ENCODE results near the gene ERGIC3. TPM values are rescaled to one million over a fixed set of nuclear protein-coding genes. Genes with fewer than 3 reads are reported as not detected.

ERGIC3 gene
- total RNA-seq, 4 donors from 2014 or later, result 125 to 184 (median 133) TPM

DNA sequence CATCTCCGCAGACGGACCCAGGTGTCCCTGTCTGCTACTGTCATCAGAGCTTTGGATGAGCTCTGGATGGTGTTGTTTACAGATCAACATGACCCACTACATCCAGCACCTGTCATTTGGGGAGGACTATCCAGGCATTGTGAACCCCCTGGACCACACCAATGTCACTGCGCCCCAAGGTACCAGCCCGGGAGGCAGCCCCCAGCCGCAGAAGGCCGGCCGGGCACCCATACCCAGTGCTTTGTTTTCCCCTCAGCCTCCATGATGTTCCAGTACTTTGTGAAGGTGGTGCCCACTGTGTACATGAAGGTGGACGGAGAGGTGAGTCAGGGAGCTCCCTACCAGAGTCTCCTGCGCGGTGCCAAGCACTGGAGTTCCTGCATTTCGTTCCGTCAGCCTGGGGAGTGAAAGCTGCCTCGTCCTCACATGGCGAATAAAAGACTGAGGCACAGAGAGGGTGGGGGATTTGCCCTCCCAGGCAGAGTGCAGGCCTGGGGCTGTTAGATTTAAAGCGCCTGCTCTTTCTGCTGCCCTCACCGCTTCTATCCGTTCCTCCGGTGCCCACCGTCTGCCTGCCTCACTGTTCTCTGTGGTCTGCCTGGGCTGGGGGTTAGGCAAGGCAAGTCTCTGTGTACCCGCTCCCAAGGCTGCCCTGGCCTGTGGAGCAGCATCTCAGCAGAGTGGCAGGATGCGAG is 14.2 kb downstream of the ERGIC3 start:
- Histone ChIP-seq H3K9me3 (no peaks in the 10 kb centered on the region), H3K36me3 (peaks cover 16 to 84% (median 72%) of the 10 kb centered on the region in 4 donors), H3K27ac (replicated peaks in 1 of 4) (no peak overlapping the region), H3K4me1 (no peaks in the 10 kb centered on the region), H3K27me3 (no peaks in the 10 kb centered on the region), H3K4me3 (no peak overlapping the region)
- no peak for DNase-seq (ENCODE audit: extremely low spot score)
- intact Hi-C loops (cut with DNase I), result no loop called here
- 88% methylated on average over 19 of the region's 21 CpGs for WGBS
- no peak for TF ChIP-seq POLR2A (IDR thresholded peaks at IDR 0.05; ENCODE audit: low read depth)
- TF ChIP-seq, protein P1, sequence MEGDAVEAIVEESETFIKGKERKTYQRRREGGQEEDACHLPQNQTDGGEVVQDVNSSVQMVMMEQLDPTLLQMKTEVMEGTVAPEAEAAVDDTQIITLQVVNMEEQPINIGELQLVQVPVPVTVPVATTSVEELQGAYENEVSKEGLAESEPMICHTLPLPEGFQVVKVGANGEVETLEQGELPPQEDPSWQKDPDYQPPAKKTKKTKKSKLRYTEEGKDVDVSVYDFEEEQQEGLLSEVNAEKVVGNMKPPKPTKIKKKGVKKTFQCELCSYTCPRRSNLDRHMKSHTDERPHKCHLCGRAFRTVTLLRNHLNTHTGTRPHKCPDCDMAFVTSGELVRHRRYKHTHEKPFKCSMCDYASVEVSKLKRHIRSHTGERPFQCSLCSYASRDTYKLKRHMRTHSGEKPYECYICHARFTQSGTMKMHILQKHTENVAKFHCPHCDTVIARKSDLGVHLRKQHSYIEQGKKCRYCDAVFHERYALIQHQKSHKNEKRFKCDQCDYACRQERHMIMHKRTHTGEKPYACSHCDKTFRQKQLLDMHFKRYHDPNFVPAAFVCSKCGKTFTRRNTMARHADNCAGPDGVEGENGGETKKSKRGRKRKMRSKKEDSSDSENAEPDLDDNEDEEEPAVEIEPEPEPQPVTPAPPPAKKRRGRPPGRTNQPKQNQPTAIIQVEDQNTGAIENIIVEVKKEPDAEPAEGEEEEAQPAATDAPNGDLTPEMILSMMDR (IDR thresholded peaks at IDR 0.05), result no peak

DNA sequence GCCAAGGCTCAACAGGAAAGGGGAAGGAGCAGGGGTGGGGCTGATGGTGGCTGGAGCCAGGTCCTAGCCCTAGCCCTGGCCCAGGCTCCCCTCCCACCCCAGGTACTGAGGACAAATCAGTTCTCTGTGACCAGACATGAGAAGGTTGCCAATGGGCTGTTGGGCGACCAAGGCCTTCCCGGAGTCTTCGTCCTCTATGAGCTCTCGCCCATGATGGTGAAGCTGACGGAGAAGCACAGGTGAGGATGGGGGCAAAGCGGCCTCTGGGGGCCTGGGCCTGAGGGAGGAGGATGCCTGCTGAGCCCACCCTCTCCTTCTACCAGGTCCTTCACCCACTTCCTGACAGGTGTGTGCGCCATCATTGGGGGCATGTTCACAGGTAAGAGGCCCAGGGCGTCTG is 15.0 kb downstream of the ERGIC3 start:
- H3K4me3 ChIP-seq, result no peak overlapping the region
- peaks cover 16 to 76% (median 64%) of the 10 kb centered on the region in 4 donors for H3K36me3 ChIP-seq
- intact Hi-C loops (cut with DNase I), result no loop called here
- TF ChIP-seq, protein P1 (IDR thresholded peaks at IDR 0.05), result no peak
- TF ChIP-seq POLR2A (IDR thresholded peaks at IDR 0.05; ENCODE audit: low read depth) (no peak), POLR2AphosphoS5 (IDR thresholded peaks at IDR 0.05) (no peak), EP300 (IDR thresholded peaks at IDR 0.05) (no peak)
- WGBS, result 95% methylated on average over 6 of the region's 8 CpGs
- DNase-seq (ENCODE audit: extremely low spot score), result no peak
- H3K27me3 ChIP-seq, result no peaks in the 10 kb centered on the region
- no peaks in the 10 kb centered on the region for H3K4me1 ChIP-seq
- H3K9me3 ChIP-seq, result no peaks in the 10 kb centered on the region
- H3K27ac ChIP-seq (replicated peaks in 1 of 4), result no peak overlapping the region

DNA sequence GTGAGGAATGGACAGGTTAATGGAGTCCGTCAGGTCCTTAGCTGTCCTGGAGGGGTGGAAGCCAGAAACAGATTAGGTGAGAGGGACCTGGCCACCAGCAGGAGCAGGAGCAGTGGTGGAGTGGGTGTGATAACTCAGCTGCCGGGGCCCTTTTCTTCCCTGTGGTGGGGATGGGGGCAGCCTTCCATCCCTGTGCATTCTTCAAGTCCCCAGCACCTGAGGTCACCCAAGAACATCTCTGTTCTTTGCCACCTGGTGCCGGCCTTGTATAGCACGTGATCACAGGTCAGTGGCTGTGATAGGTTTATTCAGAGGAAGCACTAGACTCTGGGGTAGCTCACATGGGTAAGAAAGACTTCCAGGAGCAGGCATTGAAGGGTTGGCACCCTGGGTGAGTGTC is 16.6 kb downstream of the ERGIC3 start:
- Histone ChIP-seq H3K4me3 (no peak overlapping the region), H3K4me1 (no peaks in the 10 kb centered on the region), H3K27ac (replicated peaks in 1 of 4) (no peak overlapping the region), H3K36me3 (peaks cover 16 to 62% (median 50%) of the 10 kb centered on the region in 4 donors), H3K27me3 (no peaks in the 10 kb centered on the region), H3K9me3 (no peaks in the 10 kb centered on the region)
- intact Hi-C loops (cut with DNase I), result no loop called here
- DNase-seq (ENCODE audit: extremely low spot score), result no peak
- WGBS, result 88% methylated on average over 4 of the region's 4 CpGs
- TF ChIP-seq POLR2A (IDR thresholded peaks at IDR 0.05; ENCODE audit: low read depth) (no peak), POLR2AphosphoS5 (IDR thresholded peaks at IDR 0.05) (no peak), EP300 (IDR thresholded peaks at IDR 0.05) (no peak)
- TF ChIP-seq, protein P1 (IDR thresholded peaks at IDR 0.05), result no peak

DNA sequence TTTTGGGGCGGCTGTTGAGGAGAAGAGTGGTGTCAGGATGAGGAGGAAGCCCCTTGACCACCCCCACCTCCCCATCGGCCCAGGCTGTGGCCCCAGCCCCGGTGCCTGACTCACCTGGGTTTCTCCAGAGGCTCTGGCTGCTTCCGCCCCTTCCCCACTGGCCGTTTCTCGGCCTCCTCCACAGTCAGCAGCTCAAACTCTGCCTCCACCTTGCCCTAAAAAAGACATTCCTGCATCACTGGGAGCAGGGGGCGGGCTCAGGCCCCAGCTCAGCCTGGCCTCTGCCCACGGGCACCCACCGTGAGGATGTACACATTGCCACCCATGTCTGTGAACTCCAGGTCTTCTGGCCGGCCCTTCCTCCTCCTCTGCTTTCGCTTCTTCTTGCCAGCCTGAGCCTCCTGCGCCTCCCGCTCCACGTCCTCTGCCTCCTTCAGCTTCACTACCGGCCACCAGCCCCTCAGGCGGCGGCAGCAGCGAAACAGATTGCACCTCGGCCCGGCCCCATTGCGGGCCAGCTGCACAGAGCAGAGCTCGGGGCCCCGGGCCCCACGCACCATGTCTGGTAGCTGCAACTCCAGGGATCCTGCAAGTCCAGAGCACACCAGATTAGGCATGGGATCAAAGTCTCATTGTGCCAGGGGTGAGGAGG is 17.3 kb downstream of the ERGIC3 start:
- 91% methylated on average over 24 of the region's 24 CpGs for WGBS
- intact Hi-C loops (cut with DNase I), result no loop called here
- DNase-seq (ENCODE audit: extremely low spot score), result no peak
- H3K36me3 ChIP-seq, result peaks cover 16 to 55% (median 43%) of the 10 kb centered on the region in 4 donors
- H3K9me3 ChIP-seq, result no peaks in the 10 kb centered on the region
- H3K27me3 ChIP-seq, result no peaks in the 10 kb centered on the region
- H3K4me3 ChIP-seq, result no peak overlapping the region
- H3K4me1 ChIP-seq, result no peaks in the 10 kb centered on the region
- no peak overlapping the region for H3K27ac ChIP-seq (replicated peaks in 1 of 4)
- TF ChIP-seq POLR2A (IDR thresholded peaks at IDR 0.05; ENCODE audit: low read depth) (no peak), POLR2AphosphoS5 (IDR thresholded peaks at IDR 0.05) (no peak), EP300 (IDR thresholded peaks at IDR 0.05) (no peak)
- TF ChIP-seq, protein P1 (IDR thresholded peaks at IDR 0.05), result no peak
